Natural killer cell (primary cell): ENCODE measurements around the gene RREB1. TPM values are rescaled to one million over a fixed set of nuclear protein-coding genes. Genes with fewer than 3 reads are reported as not detected.
A peak's percentile ranks its signal among the peaks of the same experiment; 100 is the strongest.

Experiments
- ATAC-seq, 3 donors: fragments of 150-1000 bp in 2 of 3; fragments of 200-7000 bp in 1 of 3; cut with Tn5 transposase; 1 replicate in 1 of 3; 2 replicates in 2 of 3; pipeline ENCODE4 v1.10.0; 2021; ENCODE audit warnings: mild to moderate bottlenecking in 2 of 3, moderate library complexity in 2 of 3
- DNase-seq, 2 donors: peaks; one replicate each; pipeline versions ENCODE4 v3.0.0 to v3.0.0-alpha.2; 2013 to 2021; ENCODE audit warnings: mixed read lengths in 1 of 2
- H3K27ac ChIP-seq: one replicate; pipeline ENCODE4 v1.5.1; 2013; ENCODE audit warnings: mild to moderate bottlenecking, low read length
- H3K27me3 ChIP-seq: one replicate; pipeline ENCODE4 v1.6.1; 2013; ENCODE audit warnings: low read length; ENCODE audit not compliant: control insufficient read depth, insufficient read depth
- H3K36me3 ChIP-seq: one replicate; pipeline ENCODE4 v1.6.1; 2013; ENCODE audit warnings: low read length; ENCODE audit not compliant: control insufficient read depth, insufficient read depth
- H3K4me1 ChIP-seq: one replicate; pipeline ENCODE4 v1.6.1; 2013; ENCODE audit warnings: low read length; ENCODE audit not compliant: control insufficient read depth, insufficient read depth
- H3K4me3 ChIP-seq: one replicate; pipeline ENCODE4 v1.5.1; 2013; ENCODE audit warnings: low read length
- H3K9me3 ChIP-seq: one replicate; pipeline ENCODE4 v1.6.1; 2013; ENCODE audit warnings: low read length; ENCODE audit not compliant: control insufficient read depth, insufficient read depth
- H3K27ac Mint-ChIP-seq, 2 donors: one replicate each; pipeline ENCODE4 v1.8.0; 2022; ENCODE audit warnings: mild to moderate bottlenecking in 2 of 2, mixed read lengths in 2 of 2, moderate library complexity in 1 of 2
- H3K27me3 Mint-ChIP-seq, 2 donors: one replicate each; pipeline ENCODE4 v1.8.0; 2022; ENCODE audit warnings: low read depth in 2 of 2, mixed read lengths in 2 of 2
- H3K36me3 Mint-ChIP-seq: one replicate; pipeline ENCODE4 v1.8.0; 2022; ENCODE audit warnings: mixed read lengths
- H3K4me1 Mint-ChIP-seq, 2 donors: one replicate each; pipeline ENCODE4 v1.8.0; 2022; ENCODE audit warnings: mixed read lengths in 2 of 2
- H3K4me3 Mint-ChIP-seq: one replicate; pipeline ENCODE4 v1.8.0; 2022; ENCODE audit warnings: mild to moderate bottlenecking, moderate library complexity, mixed read lengths
- H3K9me3 Mint-ChIP-seq, 2 donors: one replicate each; pipeline ENCODE4 v1.8.0; 2022; ENCODE audit warnings: mixed read lengths in 2 of 2
- CTCF ChIP-seq: fragments of 200-600 bp; IDR thresholded peaks from one replicate; pipeline ENCODE4 v1.8.0; 2022; ENCODE audit warnings: antibody characterized with exemption
- WGBS: methylation state at CpG from one replicate; pipeline ENCODE4 v1.1.7; 2013; ENCODE audit warnings: missing lambda C conversion rate; ENCODE audit not compliant: insufficient coverage; 5-methylcytosine and 5-hydroxymethylcytosine counted together
- intact Hi-C: fragments of 100-400 bp; cut with micrococcal nuclease; formaldehyde crosslinking; loops from one replicate; pipeline ENCODE4 v1.14.2; 2022
- total RNA-seq, 4 donors: library from RNA; stranded (reverse); fragments of 120-200 nt in 1 of 4; gene quantifications; one replicate each; pipeline versions ENCODE4 v1.2.3 to v1.2.4, GENCODE V29; 2013 to 2022

RREB1 gene
- total RNA-seq, 3 donors from 2014 or later (not counting 1 experiment from before 2014, with no cell fraction given): 42.2 to 51.8 (median 44.0) TPM

GRCh38 chr6:7243179-7243981, 135.6 kb downstream of the RREB1 start:
- DNase-seq (peak in 1 of 2 donors; percentile 76), ATAC-seq (peak; percentile 82 to 92 (median 87))
- Mint-ChIP-seq H3K4me1 (peaks cover 8 to 16% of the 10 kb centered on the region in 2 donors), H3K27ac (peak overlapping the region; percentile 31 to 60), H3K27me3 (no peaks in the 10 kb centered on the region), H3K4me3 (no peak overlapping the region), H3K36me3 (peaks cover under 1% of the 10 kb centered on the region), H3K9me3 (no peaks in the 10 kb centered on the region)
- TF ChIP-seq CTCF: peak; percentile 82
- H3K36me3 ChIP-seq: peaks cover 34% of the 10 kb centered on the region
- H3K4me1 ChIP-seq: no peaks in the 10 kb centered on the region
- H3K4me3 ChIP-seq: no peak overlapping the region
- WGBS: 14% methylated on average over 6 of the region's 7 CpGs
- no peak overlapping the region for H3K27ac ChIP-seq
- H3K27me3 ChIP-seq: no peaks in the 10 kb centered on the region
- intact Hi-C loops: loop anchor here (1.0 to 2.0 kb wide), 3 partner anchors 157 to 566 kb away; no protein-coding TSS in a partner anchor
- no peaks in the 10 kb centered on the region for H3K9me3 ChIP-seq

GRCh38 chr6:7245668-7246393, 138.1 kb downstream of the RREB1 start:
- no peaks in the 10 kb centered on the region for H3K9me3 Mint-ChIP-seq
- H3K27ac Mint-ChIP-seq: no peak overlapping the region
- H3K4me3 ChIP-seq: no peak overlapping the region
- no peaks in the 10 kb centered on the region for H3K9me3 ChIP-seq
- no peak for TF ChIP-seq CTCF
- peaks cover 48% of the 10 kb centered on the region for H3K36me3 ChIP-seq
- no peak overlapping the region for H3K27ac ChIP-seq
- H3K4me1 Mint-ChIP-seq: peaks cover 8 to 18% of the 10 kb centered on the region in 2 donors
- ATAC-seq (no peak), DNase-seq (no peak)
- intact Hi-C loops: no loop called here
- H3K27me3 ChIP-seq: no peaks in the 10 kb centered on the region
- H3K4me1 ChIP-seq: no peaks in the 10 kb centered on the region
- no peaks in the 10 kb centered on the region for H3K27me3 Mint-ChIP-seq
- peaks cover 9% of the 10 kb centered on the region for H3K36me3 Mint-ChIP-seq
- WGBS: 96% methylated on average over 13 of the region's 15 CpGs
- H3K4me3 Mint-ChIP-seq: no peak overlapping the region

GRCh38 chr6:7246401-7247178, 138.8 kb downstream of the RREB1 start:
- intact Hi-C loops: no loop called here
- Mint-ChIP-seq H3K4me3 (no peak overlapping the region), H3K9me3 (no peaks in the 10 kb centered on the region), H3K27ac (no peak overlapping the region), H3K4me1 (peaks cover 8 to 18% of the 10 kb centered on the region in 2 donors), H3K27me3 (no peaks in the 10 kb centered on the region), H3K36me3 (peaks cover 9% of the 10 kb centered on the region)
- no peaks in the 10 kb centered on the region for H3K4me1 ChIP-seq
- TF ChIP-seq CTCF: no peak
- no peak overlapping the region for H3K27ac ChIP-seq
- 97% methylated on average over 71 of the region's 71 CpGs for WGBS
- no peak overlapping the region for H3K4me3 ChIP-seq
- H3K9me3 ChIP-seq: no peaks in the 10 kb centered on the region
- H3K27me3 ChIP-seq: no peaks in the 10 kb centered on the region
- DNase-seq: no peak
- peaks cover 42% of the 10 kb centered on the region for H3K36me3 ChIP-seq
- ATAC-seq: no peak
